HCT116 (cell line): ENCODE results near the gene NDST3. TPM values are rescaled to one million over a fixed set of nuclear protein-coding genes. Genes with fewer than 3 reads are reported as not detected.
"Not testable (repeated sequence)": the region's sequence is repeated elsewhere in the genome, so short reads cannot be mapped to it uniquely, and the experiment has no call there.

Experiments used
- ATAC-seq: fragments of 200-7000 bp; cut with Tn5 transposase; 2 replicates; pipeline ENCODE4 v1.9.1; 2020; ENCODE audit warnings: mild to moderate bottlenecking, moderate library complexity
- BruUV-seq: library from RNA; stranded (reverse); fragments of 400-500 nt; replicated peaks from 2 replicates; lab custom pipeline; 2021; lab: Mats Ljungman, UMichigan
- CTCF ChIA-PET: fragments of 300-600 bp; sonication (Branson Sonifier 250); formaldehyde crosslinking; loops from one replicate; lab custom pipeline; 2021; ENCODE audit warnings: antibody characterized with exemption; lab: Charles Lee
- POLR2A ChIA-PET: fragments of 300-600, 350-600 bp; sonication (Branson Sonifier 250); formaldehyde crosslinking; loops from one replicate; lab custom pipeline; 2021; ENCODE audit warnings: antibody characterized with exemption; lab: Charles Lee
- RAD21 ChIA-PET, 2 experiments: fragments of 300-600 bp; sonication (Branson Sonifier 250); formaldehyde crosslinking; loops; one replicate each; lab custom pipeline; 2023; ENCODE audit warnings: low total read pairs in 2 of 2; ENCODE audit not compliant: uncharacterized antibody in 2 of 2, unreplicated experiment in 2 of 2, low non-redundant PET in 1 of 2; lab: Charles Lee
- DNase-seq: peaks from one replicate; pipeline ENCODE4 v3.0.0-alpha.2; 2010; ENCODE audit warnings: low read depth, low spot score
- H2AFZ ChIP-seq: fragments of 200-600 bp; shearing (Covaris generic), sonication (generic); 2 replicates; pipeline ENCODE4 v1.6.1; 2017; ENCODE audit warnings: low read depth, mixed run types, mixed read lengths, antibody characterized with exemption, low read length; ENCODE audit not compliant: poor library complexity, severe bottlenecking
- H3K27ac ChIP-seq: 2 replicates; pipeline ENCODE4 v1.5.1; 2012; ENCODE audit warnings: low read depth, low read length
- H3K27me3 ChIP-seq: fragments of 200-600 bp; sonication (generic); 2 replicates; pipeline ENCODE4 v1.6.1; 2016; ENCODE audit warnings: mixed run types, low read length, mixed read lengths; ENCODE audit not compliant: insufficient read depth
- H3K36me3 ChIP-seq, 2 experiments: fragments of 200-500 bp in 1 of 2; fragments of 200-600 bp in 1 of 2; sonication (Bioruptor generic) in 1 of 2; sonication (generic) in 1 of 2; 2 replicates each; pipeline versions ENCODE4 v1.5.1 to v1.6.1; 2014 to 2016; ENCODE audit warnings: low read length in 2 of 2, inconsistent platforms in 1 of 2, mixed read lengths in 1 of 2, mixed run types in 1 of 2; ENCODE audit not compliant: insufficient read depth in 2 of 2, control insufficient read depth in 1 of 2
- H3K4me1 ChIP-seq, 2 experiments: fragments of 200-600 bp in 1 of 2; sonication (generic) in 1 of 2; 2 replicates each; pipeline versions ENCODE4 v1.5.1 to v1.6.1; 2012 to 2017; ENCODE audit warnings: low read length in 2 of 2, inconsistent platforms in 1 of 2, mild to moderate bottlenecking in 1 of 2, mixed read lengths in 1 of 2, mixed run types in 1 of 2, moderate library complexity in 1 of 2; ENCODE audit not compliant: insufficient read depth in 2 of 2, control insufficient read depth in 1 of 2
- H3K4me2 ChIP-seq: fragments of 200-600 bp; sonication (generic); 2 replicates; pipeline ENCODE4 v1.6.1; 2017; ENCODE audit warnings: mixed run types, low read length, mixed read lengths
- H3K4me3 ChIP-seq, 2 experiments: fragments of 200-600 bp in 1 of 2; sonication (generic) in 1 of 2; replicated peaks in 1 of 2; 2 replicates each; pipeline ENCODE4 v1.5.1; 2011 to 2016; ENCODE audit warnings: low read length in 2 of 2, control low read depth in 1 of 2, low read depth in 1 of 2, mild to moderate bottlenecking in 1 of 2, mixed read lengths in 1 of 2, mixed run types in 1 of 2
- H3K79me2 ChIP-seq: fragments of 200-600 bp; sonication (generic); 2 replicates; pipeline ENCODE4 v1.6.1; 2017; ENCODE audit warnings: mild to moderate bottlenecking, mixed run types, low read length, moderate library complexity, mixed read lengths; ENCODE audit not compliant: insufficient read depth
- H3K9ac ChIP-seq: fragments of 200-600 bp; sonication (generic); 2 replicates; pipeline ENCODE4 v1.6.1; 2016; ENCODE audit warnings: low read length, mixed read lengths
- H3K9me2 ChIP-seq: fragments of 200-600 bp; sonication (generic), shearing (Covaris generic); 2 replicates; pipeline ENCODE4 v1.6.1; 2017; ENCODE audit warnings: mixed run types, mild to moderate bottlenecking, moderate library complexity; ENCODE audit not compliant: insufficient read depth
- H3K9me3 ChIP-seq, 2 experiments: fragments of 200-500 bp in 1 of 2; fragments of 200-600 bp in 1 of 2; sonication (Bioruptor generic) in 1 of 2; sonication (generic) in 1 of 2; 2 replicates each; pipeline ENCODE4 v1.6.1; 2014 to 2017; ENCODE audit warnings: low read length in 2 of 2, mixed read lengths in 2 of 2, inconsistent platforms in 1 of 2, low read depth in 1 of 2, mild to moderate bottlenecking in 1 of 2, mixed run types in 1 of 2, moderate library complexity in 1 of 2; ENCODE audit not compliant: control insufficient read depth in 1 of 2, insufficient read depth in 1 of 2
- H4K20me1 ChIP-seq: fragments of 200-600 bp; sonication (generic), shearing (Covaris generic); 2 replicates; pipeline ENCODE4 v1.6.1; 2017; ENCODE audit warnings: mixed run types, mild to moderate bottlenecking, moderate library complexity; ENCODE audit not compliant: insufficient read depth
- ATF3 ChIP-seq: IDR thresholded peaks from 2 replicates; pipeline ENCODE4 v1.6.1; 2012
- CEBPB ChIP-seq: IDR thresholded peaks from 2 replicates; pipeline ENCODE4 v1.6.1; 2012; ENCODE audit warnings: low read depth
- EGR1 ChIP-seq: IDR thresholded peaks from 2 replicates; pipeline ENCODE4 v1.6.1; 2012; ENCODE audit warnings: low read depth
- ELF1 ChIP-seq: IDR thresholded peaks from 2 replicates; pipeline ENCODE4 v1.6.1; 2012; ENCODE audit warnings: low read depth, borderline replicate concordance
- EZH2phosphoT487 ChIP-seq: fragments of 200-600 bp; IDR thresholded peaks from 2 replicates; pipeline ENCODE4 v1.6.1; 2018; ENCODE audit warnings: antibody characterized with exemption, borderline replicate concordance
- FOSL1 ChIP-seq: IDR thresholded peaks from 2 replicates; pipeline ENCODE4 v1.6.1; 2012; ENCODE audit warnings: low read depth
- JUND ChIP-seq: IDR thresholded peaks from 2 replicates; pipeline ENCODE4 v1.6.1; 2012
- MAX ChIP-seq: IDR thresholded peaks from 2 replicates; pipeline ENCODE4 v1.6.1; 2012
- POLR2A ChIP-seq: IDR thresholded peaks from 2 replicates; pipeline ENCODE4 v1.7.0; 2011; ENCODE audit warnings: borderline replicate concordance; ENCODE audit not compliant: insufficient read depth, insufficient read length; ENCODE audit errors: extremely low read depth
- RAD21 ChIP-seq: IDR thresholded peaks from 2 replicates; pipeline ENCODE4 v1.6.1; 2012; ENCODE audit warnings: low read depth, mild to moderate bottlenecking
- REST ChIP-seq: IDR thresholded peaks from 2 replicates; pipeline ENCODE4 v1.6.1; 2012; ENCODE audit warnings: low read depth
- SIN3A ChIP-seq: IDR thresholded peaks from 2 replicates; pipeline ENCODE4 v1.6.1; 2012; ENCODE audit warnings: low read depth
- TCF7L2 ChIP-seq: IDR thresholded peaks from 2 replicates; pipeline ENCODE4 v1.7.0; 2011; ENCODE audit warnings: borderline replicate concordance, inconsistent platforms; ENCODE audit not compliant: insufficient read depth, insufficient read length; ENCODE audit errors: extremely low read depth
- YY1 ChIP-seq: IDR thresholded peaks from 2 replicates; pipeline ENCODE4 v1.6.1; 2011; ENCODE audit warnings: low read length, low read depth, moderate library complexity, mild to moderate bottlenecking; ENCODE audit not compliant: insufficient replicate concordance; ENCODE audit errors: extremely low read depth
- ZBTB33 ChIP-seq: IDR thresholded peaks from 2 replicates; pipeline ENCODE4 v1.6.1; 2011; ENCODE audit warnings: mild to moderate bottlenecking, low read length, moderate library complexity; ENCODE audit not compliant: insufficient replicate concordance; ENCODE audit errors: extremely low read depth
- ZFX ChIP-seq: fragments of 450-650 bp; IDR thresholded peaks from 2 replicates; pipeline ENCODE4 v1.6.1; 2017
- ZNF274 ChIP-seq: fragments of 200-500 bp; sonication (Bioruptor generic); IDR thresholded peaks from 2 replicates; pipeline ENCODE4 v1.6.1; 2014; ENCODE audit warnings: mild to moderate bottlenecking, low read depth, low read length, inconsistent platforms
- intact Hi-C: fragments of 100-400 bp; cut with micrococcal nuclease; formaldehyde crosslinking; loops from 2 replicates; pipeline ENCODE4 v1.10.0; 2022
- total RNA-seq: library from RNA; stranded (reverse); gene quantifications from one replicate; pipeline ENCODE4 v1.2.1, GENCODE V29; 2021; ENCODE audit not compliant: unreplicated experiment

NDST3 gene
- total RNA-seq, 1 experiment from 2014 or later: not detected

GRCh38 chr4:118265312-118266144 is 231.2 kb downstream of the NDST3 start:
- DNase-seq (no peak), ATAC-seq (no peak)
- Histone ChIP-seq H3K27ac (no peak overlapping the region), H3K4me2 (no peak overlapping the region), H2AFZ (no peak overlapping the region), H4K20me1 (no peaks in the 10 kb centered on the region), H3K4me1 (no peaks in the 10 kb centered on the region), H3K4me3 (no peak overlapping the region), H3K27me3 (no peaks in the 10 kb centered on the region), H3K9me2 (no peaks in the 10 kb centered on the region), H3K36me3 (no peaks in the 10 kb centered on the region), H3K79me2 (no peaks in the 10 kb centered on the region), H3K9me3 (no peaks in the 10 kb centered on the region), H3K9ac (no peak overlapping the region)
- RAD21 ChIA-PET: no interaction called here
- no TSS peak for BruUV-seq
- intact Hi-C loops: no loop called here
- CTCF ChIA-PET: no interaction called here
- TF ChIP-seq SIN3A (no peak), TCF7L2 (no peak), RAD21 (no peak), ELF1 (no peak), YY1 (no peak), JUND (no peak), ZNF274 (no peak), REST (no peak), MAX (no peak), ATF3 (no peak), FOSL1 (no peak), ZFX (no peak), EGR1 (no peak), EZH2phosphoT487 (no peak), ZBTB33 (no peak), CEBPB (no peak), POLR2A (no peak)
- POLR2A ChIA-PET: no interaction called here

- H3K4me1 ChIP-seq, intact Hi-C loops, ATAC-seq, DNase-seq, H3K27ac ChIP-seq, H3K36me3 ChIP-seq, BruUV-seq, H3K27me3 ChIP-seq, RAD21 ChIA-PET, H3K9me3 ChIP-seq, H3K9me2 ChIP-seq, POLR2A ChIA-PET, CTCF ChIA-PET, H3K79me2 ChIP-seq, H3K4me3 ChIP-seq, H3K4me2 ChIP-seq, H4K20me1 ChIP-seq, H2AFZ ChIP-seq, H3K9ac ChIP-seq: not testable (repeated sequence)
These were observed 231.8 kb downstream of the NDST3 start for GRCh38 chr4:118266145-118266496.
